H1 (cell line): ENCODE results near the gene CCDC8. TPM values are rescaled to one million over a fixed set of nuclear protein-coding genes. Genes with fewer than 3 reads are reported as not detected.

Source experiments
- CTCF ChIA-PET: fragments of 300-600 bp; sonication (Branson Sonifier 250); formaldehyde crosslinking; loops from one replicate; lab custom pipeline; 2021; ENCODE audit not compliant: partially characterized antibody; lab: Charles Lee
- POLR2A ChIA-PET: fragments of 300-600 bp; sonication (Branson Sonifier 250); formaldehyde crosslinking; loops from one replicate; lab custom pipeline; 2021; ENCODE audit warnings: inconsistent platforms; ENCODE audit not compliant: partially characterized antibody; lab: Charles Lee
- DNase-seq, 2 experiments: peaks; one replicate each; pipeline versions ENCODE4 v3.0.0 to v3.0.0-alpha.2; 2010 to 2022; ENCODE audit warnings: low spot score in 2 of 2, low read depth in 1 of 2, mixed read lengths in 1 of 2
- FAIRE-seq: peaks from 2 replicates; lab custom pipeline; 2011; peaks lifted over from hg19 to GRCh38; lab: Jason Lieb, UNC
- H2AFZ ChIP-seq: 2 replicates; pipeline ENCODE4 v1.8.1; 2012; ENCODE audit warnings: low read length, inconsistent platforms
- H2AK5ac ChIP-seq: 2 replicates; pipeline ENCODE4 v1.6.1; 2013; ENCODE audit warnings: low read depth, low read length
- H2BK120ac ChIP-seq: replicated peaks from 2 replicates; pipeline ENCODE3; 2013; ENCODE audit warnings: low read depth, low read length, inconsistent platforms
- H2BK12ac ChIP-seq: 2 replicates; pipeline ENCODE4 v1.6.1; 2013; ENCODE audit warnings: low read depth, low read length
- H2BK15ac ChIP-seq: 2 replicates; pipeline ENCODE4 v1.6.1; 2013; ENCODE audit warnings: low read length
- H2BK20ac ChIP-seq: 2 replicates; pipeline ENCODE4 v1.6.1; 2013; ENCODE audit warnings: low read length
- H2BK5ac ChIP-seq: 2 replicates; pipeline ENCODE4 v1.6.1; 2013; ENCODE audit warnings: low read depth, low read length
- H3K14ac ChIP-seq: 2 replicates; pipeline ENCODE4 v1.6.1; 2013; ENCODE audit warnings: inconsistent platforms; ENCODE audit not compliant: insufficient read length
- H3K18ac ChIP-seq: 2 replicates; pipeline ENCODE4 v1.6.1; 2013; ENCODE audit warnings: low read length; ENCODE audit errors: extremely low read depth
- H3K23ac ChIP-seq: 2 replicates; pipeline ENCODE4 v1.6.1; 2013; ENCODE audit warnings: inconsistent platforms; ENCODE audit not compliant: insufficient read length
- H3K23me2 ChIP-seq: 2 replicates; pipeline ENCODE4 v1.6.1; 2013; ENCODE audit warnings: low read depth, low read length
- H3K27ac ChIP-seq: 2 replicates; pipeline ENCODE4 v1.6.1; 2011; ENCODE audit warnings: low read depth, low read length, inconsistent platforms
- H3K27me3 ChIP-seq, 4 experiments: replicated peaks in 1 of 4; 1 replicate in 1 of 4; 2 replicates in 3 of 4; pipeline versions ENCODE4 v1.6.1 to v1.8.1; 2011 to 2013; ENCODE audit warnings: low read length in 3 of 4, mild to moderate bottlenecking in 3 of 4, inconsistent platforms in 2 of 4, mixed read lengths in 2 of 4, moderate library complexity in 1 of 4; ENCODE audit not compliant: control insufficient read depth in 3 of 4, insufficient read depth in 3 of 4; ENCODE audit errors: extremely low read depth in 1 of 4
- H3K36me3 ChIP-seq, 4 experiments: 2 replicates each; pipeline versions ENCODE4 v1.6.1 to v1.8.1; 2011 to 2013; ENCODE audit warnings: mild to moderate bottlenecking in 4 of 4, low read length in 3 of 4, moderate library complexity in 2 of 4, control low read depth in 1 of 4, inconsistent platforms in 1 of 4; ENCODE audit not compliant: insufficient read depth in 4 of 4, control insufficient read depth in 2 of 4
- H3K4ac ChIP-seq: replicated peaks from 2 replicates; pipeline ENCODE3; 2013; ENCODE audit warnings: low read length, low read depth, mixed read lengths, inconsistent platforms; ENCODE audit not compliant: insufficient read length
- H3K4me1 ChIP-seq, 4 experiments: replicated peaks in 1 of 4; 1 replicate in 1 of 4; 2 replicates in 3 of 4; pipeline versions ENCODE4 v1.6.1 to v1.8.1; 2011 to 2013; ENCODE audit warnings: low read length in 3 of 4, inconsistent platforms in 2 of 4, mixed read lengths in 1 of 4; ENCODE audit not compliant: insufficient read depth in 4 of 4, control insufficient read depth in 3 of 4
- H3K4me2 ChIP-seq, 2 experiments: 2 replicates each; pipeline versions ENCODE4 v1.6.1 to v1.8.1; 2011 to 2013; ENCODE audit warnings: low read depth in 2 of 2, low read length in 2 of 2, control low read depth in 1 of 2, inconsistent platforms in 1 of 2, mild to moderate bottlenecking in 1 of 2; ENCODE audit not compliant: insufficient read depth in 1 of 2
- H3K4me3 ChIP-seq, 4 experiments: fragments of 200-600, 300-600 bp in 1 of 4; sonication (generic), shearing (Covaris generic), sonication (Bioruptor Twin) in 1 of 4; 2 replicates each; pipeline versions ENCODE4 v1.5.1 to v1.8.1; 2011 to 2016; ENCODE audit warnings: low read length in 4 of 4, low read depth in 3 of 4, control low read depth in 2 of 4, inconsistent platforms in 2 of 4, mild to moderate bottlenecking in 2 of 4, mixed read lengths in 1 of 4, moderate library complexity in 1 of 4; ENCODE audit not compliant: insufficient read depth in 2 of 4; ENCODE audit errors: extremely low read depth in 1 of 4
- H3K56ac ChIP-seq: replicated peaks from 2 replicates; pipeline ENCODE3; 2013; ENCODE audit warnings: low read depth, mild to moderate bottlenecking, mixed read lengths, low read length, inconsistent platforms; ENCODE audit not compliant: insufficient read length
- H3K79me1 ChIP-seq: 2 replicates; pipeline ENCODE4 v1.6.1; 2013; ENCODE audit warnings: low read depth, low read length, control low read depth
- H3K79me2 ChIP-seq, 2 experiments: 2 replicates each; pipeline versions ENCODE4 v1.6.1 to v1.8.1; 2012 to 2013; ENCODE audit warnings: low read length in 2 of 2, mild to moderate bottlenecking in 2 of 2, inconsistent platforms in 1 of 2; ENCODE audit not compliant: insufficient read depth in 2 of 2, control insufficient read depth in 1 of 2
- H3K9ac ChIP-seq, 4 experiments: replicated peaks in 1 of 4; 1 replicate in 1 of 4; 2 replicates in 3 of 4; pipeline versions ENCODE4 v1.6.1 to v1.8.1; 2011 to 2013; ENCODE audit warnings: low read depth in 3 of 4, low read length in 3 of 4, control low read depth in 2 of 4, mild to moderate bottlenecking in 2 of 4, moderate library complexity in 2 of 4, inconsistent platforms in 1 of 4; ENCODE audit errors: extremely low read depth in 1 of 4
- H3K9me3 ChIP-seq, 2 experiments: 2 replicates each; pipeline versions ENCODE4 v1.6.1 to v1.8.1; 2012 to 2013; ENCODE audit warnings: mild to moderate bottlenecking in 2 of 2, moderate library complexity in 2 of 2, control low read depth in 1 of 2, inconsistent platforms in 1 of 2, low read depth in 1 of 2, low read length in 1 of 2, mixed read lengths in 1 of 2; ENCODE audit not compliant: insufficient read depth in 2 of 2
- H4K20me1 ChIP-seq, 2 experiments: replicated peaks in 1 of 2; 2 replicates each; pipeline versions ENCODE3 to v1.8.1; 2011 to 2013; ENCODE audit warnings: inconsistent platforms in 2 of 2, low read length in 2 of 2, mild to moderate bottlenecking in 1 of 2; ENCODE audit not compliant: insufficient read depth in 2 of 2, control insufficient read depth in 1 of 2
- H4K5ac ChIP-seq: 2 replicates; pipeline ENCODE4 v1.6.1; 2013; ENCODE audit warnings: low read length, low read depth, mixed read lengths, inconsistent platforms; ENCODE audit not compliant: insufficient read length
- H4K8ac ChIP-seq: 2 replicates; pipeline ENCODE4 v1.8.0; 2013; ENCODE audit warnings: mild to moderate bottlenecking, moderate library complexity, low read length, inconsistent platforms; ENCODE audit not compliant: insufficient read depth; ENCODE audit errors: extremely low read depth
- H4K91ac ChIP-seq: replicated peaks from 2 replicates; pipeline ENCODE3; 2013; ENCODE audit warnings: low read length, mixed read lengths, inconsistent platforms; ENCODE audit not compliant: insufficient read length
- ATF2 ChIP-seq: IDR thresholded peaks from 2 replicates; pipeline ENCODE4 v1.6.1; 2012; ENCODE audit warnings: low read length, inconsistent platforms
- BCL11A ChIP-seq, 2 experiments: IDR thresholded peaks; one replicate each; pipeline ENCODE4 v1.6.1; 2011; ENCODE audit warnings: low read depth in 2 of 2, low read length in 2 of 2, mild to moderate bottlenecking in 2 of 2
- KDM1A ChIP-seq: fragments of 200-600, 300-600 bp; sonication (generic); IDR thresholded peaks from 2 replicates; pipeline ENCODE4 v1.7.1; 2016; ENCODE audit warnings: mild to moderate bottlenecking, low read length, borderline replicate concordance
- POU5F1 ChIP-seq: IDR thresholded peaks from 2 replicates; pipeline ENCODE4 v1.6.1; 2011; ENCODE audit warnings: low read depth, mild to moderate bottlenecking, low read length, moderate library complexity
- RAD21 ChIP-seq, 2 experiments: IDR thresholded peaks in 1 of 2; conservative IDR thresholded peaks in 1 of 2; 2 replicates each; pipeline ENCODE4 v1.6.1; 2011; ENCODE audit warnings: low read depth in 2 of 2, low read length in 2 of 2, improper control_type of control experiment in 1 of 2, inconsistent platforms in 1 of 2, mild to moderate bottlenecking in 1 of 2, moderate library complexity in 1 of 2
- SAP30 ChIP-seq: fragments of 300-600 bp; sonication (generic); IDR thresholded peaks from 2 replicates; pipeline ENCODE4 v1.7.1; 2012; ENCODE audit warnings: low read length, moderate library complexity, mild to moderate bottlenecking, inconsistent platforms; ENCODE audit not compliant: insufficient read depth, insufficient replicate concordance
- SIRT6 ChIP-seq: IDR thresholded peaks from one replicate; pipeline ENCODE4 v1.7.1; 2012; ENCODE audit warnings: low read length, inconsistent platforms
- TAF1 ChIP-seq: IDR thresholded peaks from 2 replicates; pipeline ENCODE4 v1.6.1; 2011; ENCODE audit warnings: mild to moderate bottlenecking, low read depth, low read length
- ZNF274 ChIP-seq: IDR thresholded peaks from 2 replicates; pipeline ENCODE4 v1.7.0; 2012; ENCODE audit warnings: low read length, borderline replicate concordance; ENCODE audit errors: extremely low read depth
- WGBS, 2 experiments: shearing (Covaris generic) in 1 of 2; methylation state at CpG; one replicate each; pipeline versions ENCODE4 v1.1.6 to v1.1.7; 2013 to 2015; ENCODE audit warnings: low lambda C conversion rate in 2 of 2, mixed read lengths in 2 of 2, inconsistent platforms in 1 of 2, low coverage in 1 of 2, missing lambda C conversion rate in 1 of 2; ENCODE audit not compliant: insufficient replicate concordance in 2 of 2, insufficient coverage in 1 of 2, insufficient read length in 1 of 2; ENCODE audit errors: extremely low coverage in 1 of 2, missing lambda C conversion rate in 1 of 2; 5-methylcytosine and 5-hydroxymethylcytosine counted together
- polyA plus RNA-seq, 7 experiments: library from polyadenylated mRNA; depleted of rRNA in 3 of 7; stranded (reverse) in 5 of 7; unstranded in 2 of 7; fragments of >200 nt in 5 of 7; fragments of 200-250 nt in 2 of 7; gene quantifications; 1 replicate in 5 of 7; 2 replicates in 1 of 7; 4 replicates in 1 of 7; pipeline versions ENCODE4 v1.2.1 to v1.2.3, GENCODE V29; 2011 to 2013; ENCODE audit warnings: missing spikeins in 2 of 7, mixed read lengths in 2 of 7
- total RNA-seq: library from RNA; stranded (reverse); fragmentation: NEBNext Ultra II Directional; extraction: Animal tissue kit (Norgen Biotek cat#: 25700); gene quantifications from 2 replicates; pipeline ENCODE4 v1.2.1, GENCODE V29; 2021

Gene CCDC8
- total and polyA plus RNA-seq, 2 of the 8 experiments (the other 6 are each of a cell fraction or from before 2014, with no cell fraction given), result 4.9 to 13.6 TPM

- H3K4me3 ChIP-seq, result no peak overlapping the region
- H4K20me1 ChIP-seq, result no peaks in the 10 kb centered on the region
- no peak overlapping the region for H4K91ac ChIP-seq
- TF ChIP-seq SAP30 (no peak), POU5F1 (no peak), SIRT6 (no peak), ATF2 (no peak), RAD21 (IDR thresholded peaks at IDR 0.05 in 1 of 2, conservative IDR thresholded peaks at IDR 0.05 in 1 of 2; ENCODE audit: low read depth in 2 of 2, low read length in 2 of 2) (no peak), KDM1A (no peak), TAF1 (no peak), ZNF274 (no peak), BCL11A (IDR thresholded peaks at IDR 0.05; ENCODE audit: low read depth in 2 of 2, low read length in 2 of 2) (no peak)
Measured at GRCh38 chr19:46456930-46457329, 43.6 kb upstream of the CCDC8 start.

More at GRCh38 chr19:46456930-46457329, 43.6 kb upstream of the CCDC8 start:
- H3K79me1 ChIP-seq, result no peaks in the 10 kb centered on the region
- no peak overlapping the region for H2BK20ac ChIP-seq
- CTCF ChIA-PET, result interaction anchor here (0.6 to 1.3 kb wide), 7 partner anchors 24 to 174 kb away, joined by 3 to 5 read pairs (median 3); partner anchors contain the start of gene CCDC8
- no peak overlapping the region for H3K23ac ChIP-seq
- no peak overlapping the region for H2BK12ac ChIP-seq
- no peaks in the 10 kb centered on the region for H3K36me3 ChIP-seq
- no peak overlapping the region for H3K18ac ChIP-seq
- no peak overlapping the region for H2AFZ ChIP-seq
- H3K14ac ChIP-seq, result no peak overlapping the region
- H2AK5ac ChIP-seq, result no peak overlapping the region
- POLR2A ChIA-PET, result interaction anchor here (1.1 kb wide), 2 partner anchors 9 to 12 kb away, joined by 3 to 4 read pairs; no protein-coding TSS in a partner anchor
- no peak overlapping the region for H2BK15ac ChIP-seq
- FAIRE-seq (no peak), DNase-seq (no peak)
- no peaks in the 10 kb centered on the region for H3K23me2 ChIP-seq
- H3K9ac ChIP-seq, result no peak overlapping the region
- H3K79me2 ChIP-seq, result no peaks in the 10 kb centered on the region
- no peak overlapping the region for H3K4me2 ChIP-seq
- no peaks in the 10 kb centered on the region for H3K27me3 ChIP-seq
- no peak overlapping the region for H4K5ac ChIP-seq
- H3K9me3 ChIP-seq, result no peaks in the 10 kb centered on the region
- H2BK120ac ChIP-seq, result no peak overlapping the region
- 86% methylated on average over 5 of the region's 5 CpGs; no CpG with 5 or more reads in 1 of the 2 experiments for WGBS, 2 experiments
- no peak overlapping the region for H3K4ac ChIP-seq
- no peak overlapping the region for H2BK5ac ChIP-seq
- no peak overlapping the region for H3K56ac ChIP-seq
- H3K27ac ChIP-seq, result no peak overlapping the region
- H4K8ac ChIP-seq, result no peak overlapping the region
- no peaks in the 10 kb centered on the region for H3K4me1 ChIP-seq
